AG09319 (cell line): ENCODE data around the gene FYN.
"Not testable (repeated sequence)": the region's sequence is repeated elsewhere in the genome, so short reads cannot be mapped to it uniquely, and the experiment has no call there.

Experiments
- DNase-seq: peaks from one replicate; pipeline ENCODE4 v3.0.0-alpha.2; 2010; ENCODE audit warnings: low read depth; ENCODE audit errors: extremely low read depth
- CTCF ChIP-seq: IDR thresholded peaks from 2 replicates; pipeline ENCODE4 v1.5.1; 2011; ENCODE audit warnings: low read depth, mild to moderate bottlenecking, inconsistent platforms, low read length, moderate library complexity

FYN gene

GRCh38 chr6:111912904-111913303, 39.7 kb upstream of the FYN start:
- DNase-seq: no peak
- no peak for TF ChIP-seq CTCF

- DNase-seq: no peak
- no peak for TF ChIP-seq CTCF
These were observed 38.2 kb upstream of the FYN start for GRCh38 chr6:111911428-111911827.

- no peak for TF ChIP-seq CTCF
- no peak for DNase-seq
These were observed 36.0 kb upstream of the FYN start for GRCh38 chr6:111909238-111909637.

GRCh38 chr6:111908365-111908764, 35.1 kb upstream of the FYN start:
- DNase-seq: not testable (repeated sequence)

- no peak for DNase-seq
- no peak for TF ChIP-seq CTCF
These were observed 27.5 kb upstream of the FYN start for GRCh38 chr6:111900735-111901134.

- TF ChIP-seq CTCF: no peak
- no peak for DNase-seq
These were observed 26.3 kb upstream of the FYN start for GRCh38 chr6:111899531-111899930.

GRCh38 chr6:111898452-111898851, 25.2 kb upstream of the FYN start:
- TF ChIP-seq CTCF: no peak
- DNase-seq: no peak

- no peak for TF ChIP-seq CTCF
- no peak for DNase-seq
These were observed 21.7 kb upstream of the FYN start for GRCh38 chr6:111894951-111895350.
